GM12873 (cell line): Measurements from ENCODE around the gene SLC52A3.

Experiments
- CTCF ChIP-seq: IDR thresholded peaks from 2 replicates; pipeline ENCODE4 v1.5.1; 2012; ENCODE audit warnings: low read depth, mild to moderate bottlenecking, moderate library complexity, low read length, control low read depth; ENCODE audit not compliant: insufficient read depth; ENCODE audit errors: missing control alignments

Gene SLC52A3

GRCh38 chr20:774016-774659 lies 5.8 kb upstream of the SLC52A3 start:
- TF ChIP-seq CTCF = no peak

GRCh38 chr20:772806-773205 lies 4.5 kb upstream of the SLC52A3 start:
- TF ChIP-seq CTCF = no peak

- no peak for TF ChIP-seq CTCF
These were observed 3.6 kb upstream of the SLC52A3 start for GRCh38 chr20:771741-772464.

GRCh38 chr20:770691-771090 lies 2.4 kb upstream of the SLC52A3 start:
- TF ChIP-seq CTCF = no peak

GRCh38 chr20:766906-767305 lies 1.4 kb downstream of the SLC52A3 start:
- TF ChIP-seq CTCF = no peak

- TF ChIP-seq CTCF = no peak
These were observed 4.0 kb downstream of the SLC52A3 start for GRCh38 chr20:764255-764654.

- TF ChIP-seq CTCF = no peak
These were observed 6.6 kb downstream of the SLC52A3 start for GRCh38 chr20:761418-762381.
